HCT116 (cell line): Measurements from ENCODE around the gene CD2BP2. TPM values are rescaled to one million over a fixed set of nuclear protein-coding genes. Genes with fewer than 3 reads are reported as not detected.

Experiments used
- ATAC-seq: fragments of 200-7000 bp; cut with Tn5 transposase; 2 replicates; pipeline ENCODE4 v1.9.1; 2020; ENCODE audit warnings: mild to moderate bottlenecking, moderate library complexity
- BruUV-seq: library from RNA; stranded (reverse); fragments of 400-500 nt; replicated peaks from 2 replicates; lab custom pipeline; 2021; lab: Mats Ljungman, UMichigan
- CTCF ChIA-PET: fragments of 300-600 bp; sonication (Branson Sonifier 250); formaldehyde crosslinking; loops from one replicate; lab custom pipeline; 2021; ENCODE audit warnings: antibody characterized with exemption; lab: Charles Lee
- POLR2A ChIA-PET: fragments of 300-600, 350-600 bp; sonication (Branson Sonifier 250); formaldehyde crosslinking; loops from one replicate; lab custom pipeline; 2021; ENCODE audit warnings: antibody characterized with exemption; lab: Charles Lee
- RAD21 ChIA-PET, 2 experiments: fragments of 300-600 bp; sonication (Branson Sonifier 250); formaldehyde crosslinking; loops; one replicate each; lab custom pipeline; 2023; ENCODE audit warnings: low total read pairs in 2 of 2; ENCODE audit not compliant: uncharacterized antibody in 2 of 2, unreplicated experiment in 2 of 2, low non-redundant PET in 1 of 2; lab: Charles Lee
- DNase-seq: peaks from one replicate; pipeline ENCODE4 v3.0.0-alpha.2; 2010; ENCODE audit warnings: low read depth, low spot score
- H2AFZ ChIP-seq: fragments of 200-600 bp; shearing (Covaris generic), sonication (generic); 2 replicates; pipeline ENCODE4 v1.6.1; 2017; ENCODE audit warnings: low read depth, mixed run types, mixed read lengths, antibody characterized with exemption, low read length; ENCODE audit not compliant: poor library complexity, severe bottlenecking
- H3K27ac ChIP-seq: 2 replicates; pipeline ENCODE4 v1.5.1; 2012; ENCODE audit warnings: low read depth, low read length
- H3K27me3 ChIP-seq: fragments of 200-600 bp; sonication (generic); 2 replicates; pipeline ENCODE4 v1.6.1; 2016; ENCODE audit warnings: mixed run types, low read length, mixed read lengths; ENCODE audit not compliant: insufficient read depth
- H3K36me3 ChIP-seq, 2 experiments: fragments of 200-500 bp in 1 of 2; fragments of 200-600 bp in 1 of 2; sonication (Bioruptor generic) in 1 of 2; sonication (generic) in 1 of 2; 2 replicates each; pipeline versions ENCODE4 v1.5.1 to v1.6.1; 2014 to 2016; ENCODE audit warnings: low read length in 2 of 2, inconsistent platforms in 1 of 2, mixed read lengths in 1 of 2, mixed run types in 1 of 2; ENCODE audit not compliant: insufficient read depth in 2 of 2, control insufficient read depth in 1 of 2
- H3K4me1 ChIP-seq, 2 experiments: fragments of 200-600 bp in 1 of 2; sonication (generic) in 1 of 2; 2 replicates each; pipeline versions ENCODE4 v1.5.1 to v1.6.1; 2012 to 2017; ENCODE audit warnings: low read length in 2 of 2, inconsistent platforms in 1 of 2, mild to moderate bottlenecking in 1 of 2, mixed read lengths in 1 of 2, mixed run types in 1 of 2, moderate library complexity in 1 of 2; ENCODE audit not compliant: insufficient read depth in 2 of 2, control insufficient read depth in 1 of 2
- H3K4me2 ChIP-seq: fragments of 200-600 bp; sonication (generic); 2 replicates; pipeline ENCODE4 v1.6.1; 2017; ENCODE audit warnings: mixed run types, low read length, mixed read lengths
- H3K4me3 ChIP-seq, 2 experiments: fragments of 200-600 bp in 1 of 2; sonication (generic) in 1 of 2; replicated peaks in 1 of 2; 2 replicates each; pipeline ENCODE4 v1.5.1; 2011 to 2016; ENCODE audit warnings: low read length in 2 of 2, control low read depth in 1 of 2, low read depth in 1 of 2, mild to moderate bottlenecking in 1 of 2, mixed read lengths in 1 of 2, mixed run types in 1 of 2
- H3K79me2 ChIP-seq: fragments of 200-600 bp; sonication (generic); 2 replicates; pipeline ENCODE4 v1.6.1; 2017; ENCODE audit warnings: mild to moderate bottlenecking, mixed run types, low read length, moderate library complexity, mixed read lengths; ENCODE audit not compliant: insufficient read depth
- H3K9ac ChIP-seq: fragments of 200-600 bp; sonication (generic); 2 replicates; pipeline ENCODE4 v1.6.1; 2016; ENCODE audit warnings: low read length, mixed read lengths
- H3K9me2 ChIP-seq: fragments of 200-600 bp; sonication (generic), shearing (Covaris generic); 2 replicates; pipeline ENCODE4 v1.6.1; 2017; ENCODE audit warnings: mixed run types, mild to moderate bottlenecking, moderate library complexity; ENCODE audit not compliant: insufficient read depth
- H3K9me3 ChIP-seq, 2 experiments: fragments of 200-500 bp in 1 of 2; fragments of 200-600 bp in 1 of 2; sonication (Bioruptor generic) in 1 of 2; sonication (generic) in 1 of 2; 2 replicates each; pipeline ENCODE4 v1.6.1; 2014 to 2017; ENCODE audit warnings: low read length in 2 of 2, mixed read lengths in 2 of 2, inconsistent platforms in 1 of 2, low read depth in 1 of 2, mild to moderate bottlenecking in 1 of 2, mixed run types in 1 of 2, moderate library complexity in 1 of 2; ENCODE audit not compliant: control insufficient read depth in 1 of 2, insufficient read depth in 1 of 2
- H4K20me1 ChIP-seq: fragments of 200-600 bp; sonication (generic), shearing (Covaris generic); 2 replicates; pipeline ENCODE4 v1.6.1; 2017; ENCODE audit warnings: mixed run types, mild to moderate bottlenecking, moderate library complexity; ENCODE audit not compliant: insufficient read depth
- CEBPB ChIP-seq: IDR thresholded peaks from 2 replicates; pipeline ENCODE4 v1.6.1; 2012; ENCODE audit warnings: low read depth
- EGR1 ChIP-seq: IDR thresholded peaks from 2 replicates; pipeline ENCODE4 v1.6.1; 2012; ENCODE audit warnings: low read depth
- ELF1 ChIP-seq: IDR thresholded peaks from 2 replicates; pipeline ENCODE4 v1.6.1; 2012; ENCODE audit warnings: low read depth, borderline replicate concordance
- EZH2phosphoT487 ChIP-seq: fragments of 200-600 bp; IDR thresholded peaks from 2 replicates; pipeline ENCODE4 v1.6.1; 2018; ENCODE audit warnings: antibody characterized with exemption, borderline replicate concordance
- POLR2A ChIP-seq: IDR thresholded peaks from 2 replicates; pipeline ENCODE4 v1.7.0; 2011; ENCODE audit warnings: borderline replicate concordance; ENCODE audit not compliant: insufficient read depth, insufficient read length; ENCODE audit errors: extremely low read depth
- POLR2AphosphoS5 ChIP-seq: IDR thresholded peaks from 2 replicates; pipeline ENCODE4 v1.6.1; 2011; ENCODE audit warnings: mild to moderate bottlenecking, low read depth, low read length, moderate library complexity
- SIN3A ChIP-seq: IDR thresholded peaks from 2 replicates; pipeline ENCODE4 v1.6.1; 2012; ENCODE audit warnings: low read depth
- SP1 ChIP-seq: IDR thresholded peaks from 2 replicates; pipeline ENCODE4 v1.6.1; 2012; ENCODE audit warnings: low read depth
- SRF ChIP-seq: IDR thresholded peaks from 2 replicates; pipeline ENCODE4 v1.6.1; 2012; ENCODE audit warnings: low read depth
- ZNF274 ChIP-seq: fragments of 200-500 bp; sonication (Bioruptor generic); IDR thresholded peaks from 2 replicates; pipeline ENCODE4 v1.6.1; 2014; ENCODE audit warnings: mild to moderate bottlenecking, low read depth, low read length, inconsistent platforms
- intact Hi-C: fragments of 100-400 bp; cut with micrococcal nuclease; formaldehyde crosslinking; loops from 2 replicates; pipeline ENCODE4 v1.10.0; 2022
- total RNA-seq: library from RNA; stranded (reverse); gene quantifications from one replicate; pipeline ENCODE4 v1.2.1, GENCODE V29; 2021; ENCODE audit not compliant: unreplicated experiment
- TF ChIP-seq, protein P1 (sequence below): IDR thresholded peaks from 2 replicates; pipeline ENCODE4 v1.6.1; 2012
- TF ChIP-seq, protein P2 (sequence below): IDR thresholded peaks from 2 replicates; pipeline ENCODE4 v1.6.1; 2011; ENCODE audit warnings: mild to moderate bottlenecking, low read length, moderate library complexity; ENCODE audit not compliant: insufficient replicate concordance; ENCODE audit errors: extremely low read depth
- TF ChIP-seq, protein P3 (sequence below): IDR thresholded peaks from 2 replicates; pipeline ENCODE4 v1.6.1; 2012; ENCODE audit warnings: low read depth

The CD2BP2 gene
- total RNA-seq, 1 experiment from 2014 or later: 51.8 TPM

DNA sequence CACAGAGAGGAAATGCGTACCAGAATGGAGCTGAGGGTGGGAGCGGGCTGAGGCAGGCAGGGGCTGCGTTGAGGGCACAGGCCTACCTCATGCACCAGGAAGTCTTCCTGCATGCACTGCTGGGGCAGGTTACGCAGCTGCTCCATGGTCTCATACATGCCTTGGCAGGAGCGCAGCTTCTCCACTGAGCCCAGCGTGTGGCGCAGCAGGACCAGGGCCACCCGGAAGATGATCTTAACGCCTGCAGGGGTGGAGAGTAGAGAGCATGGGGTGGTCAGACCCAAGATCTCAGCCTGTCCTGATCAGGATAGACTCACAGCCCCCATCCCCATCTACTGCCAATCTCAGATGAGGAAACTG lies 3.4 kb upstream of the CD2BP2 start:
- CTCF ChIA-PET: no interaction called here
- RAD21 ChIA-PET: no interaction called here
- Histone ChIP-seq H3K4me2 (no peak overlapping the region), H3K79me2 (peaks cover 50% of the 10 kb centered on the region), H3K27ac (no peak overlapping the region; the same call in 1 of the 2 replicates), H2AFZ (no peak overlapping the region), H3K9ac (no peak overlapping the region), H3K27me3 (no peaks in the 10 kb centered on the region), H3K4me3 (no peak overlapping the region), H4K20me1 (no peaks in the 10 kb centered on the region), H3K9me2 (no peaks in the 10 kb centered on the region), H3K36me3 (peaks cover 11 to 30% of the 10 kb centered on the region in 2 experiments; a peak in 3 of 4 replicates), H3K9me3 (no peaks in the 10 kb centered on the region), H3K4me1 (peaks cover 18 to 30% of the 10 kb centered on the region in 2 experiments)
- no peak for DNase-seq
- intact Hi-C loops: no loop called here
- no TSS peak for BruUV-seq
- TF ChIP-seq SRF (no peak), ZNF274 (no peak), POLR2A (no peak), EGR1 (no peak), SP1 (no peak), POLR2AphosphoS5 (no peak), ELF1 (no peak), SIN3A (no peak), CEBPB (no peak), EZH2phosphoT487 (no peak)
- TF ChIP-seq, protein P1, sequence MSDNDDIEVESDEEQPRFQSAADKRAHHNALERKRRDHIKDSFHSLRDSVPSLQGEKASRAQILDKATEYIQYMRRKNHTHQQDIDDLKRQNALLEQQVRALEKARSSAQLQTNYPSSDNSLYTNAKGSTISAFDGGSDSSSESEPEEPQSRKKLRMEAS: no peak
- TF ChIP-seq, protein P2, sequence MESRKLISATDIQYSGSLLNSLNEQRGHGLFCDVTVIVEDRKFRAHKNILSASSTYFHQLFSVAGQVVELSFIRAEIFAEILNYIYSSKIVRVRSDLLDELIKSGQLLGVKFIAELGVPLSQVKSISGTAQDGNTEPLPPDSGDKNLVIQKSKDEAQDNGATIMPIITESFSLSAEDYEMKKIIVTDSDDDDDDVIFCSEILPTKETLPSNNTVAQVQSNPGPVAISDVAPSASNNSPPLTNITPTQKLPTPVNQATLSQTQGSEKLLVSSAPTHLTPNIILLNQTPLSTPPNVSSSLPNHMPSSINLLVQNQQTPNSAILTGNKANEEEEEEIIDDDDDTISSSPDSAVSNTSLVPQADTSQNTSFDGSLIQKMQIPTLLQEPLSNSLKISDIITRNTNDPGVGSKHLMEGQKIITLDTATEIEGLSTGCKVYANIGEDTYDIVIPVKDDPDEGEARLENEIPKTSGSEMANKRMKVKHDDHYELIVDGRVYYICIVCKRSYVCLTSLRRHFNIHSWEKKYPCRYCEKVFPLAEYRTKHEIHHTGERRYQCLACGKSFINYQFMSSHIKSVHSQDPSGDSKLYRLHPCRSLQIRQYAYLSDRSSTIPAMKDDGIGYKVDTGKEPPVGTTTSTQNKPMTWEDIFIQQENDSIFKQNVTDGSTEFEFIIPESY: no peak
- TF ChIP-seq, protein P3, sequence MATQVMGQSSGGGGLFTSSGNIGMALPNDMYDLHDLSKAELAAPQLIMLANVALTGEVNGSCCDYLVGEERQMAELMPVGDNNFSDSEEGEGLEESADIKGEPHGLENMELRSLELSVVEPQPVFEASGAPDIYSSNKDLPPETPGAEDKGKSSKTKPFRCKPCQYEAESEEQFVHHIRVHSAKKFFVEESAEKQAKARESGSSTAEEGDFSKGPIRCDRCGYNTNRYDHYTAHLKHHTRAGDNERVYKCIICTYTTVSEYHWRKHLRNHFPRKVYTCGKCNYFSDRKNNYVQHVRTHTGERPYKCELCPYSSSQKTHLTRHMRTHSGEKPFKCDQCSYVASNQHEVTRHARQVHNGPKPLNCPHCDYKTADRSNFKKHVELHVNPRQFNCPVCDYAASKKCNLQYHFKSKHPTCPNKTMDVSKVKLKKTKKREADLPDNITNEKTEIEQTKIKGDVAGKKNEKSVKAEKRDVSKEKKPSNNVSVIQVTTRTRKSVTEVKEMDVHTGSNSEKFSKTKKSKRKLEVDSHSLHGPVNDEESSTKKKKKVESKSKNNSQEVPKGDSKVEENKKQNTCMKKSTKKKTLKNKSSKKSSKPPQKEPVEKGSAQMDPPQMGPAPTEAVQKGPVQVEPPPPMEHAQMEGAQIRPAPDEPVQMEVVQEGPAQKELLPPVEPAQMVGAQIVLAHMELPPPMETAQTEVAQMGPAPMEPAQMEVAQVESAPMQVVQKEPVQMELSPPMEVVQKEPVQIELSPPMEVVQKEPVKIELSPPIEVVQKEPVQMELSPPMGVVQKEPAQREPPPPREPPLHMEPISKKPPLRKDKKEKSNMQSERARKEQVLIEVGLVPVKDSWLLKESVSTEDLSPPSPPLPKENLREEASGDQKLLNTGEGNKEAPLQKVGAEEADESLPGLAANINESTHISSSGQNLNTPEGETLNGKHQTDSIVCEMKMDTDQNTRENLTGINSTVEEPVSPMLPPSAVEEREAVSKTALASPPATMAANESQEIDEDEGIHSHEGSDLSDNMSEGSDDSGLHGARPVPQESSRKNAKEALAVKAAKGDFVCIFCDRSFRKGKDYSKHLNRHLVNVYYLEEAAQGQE: no peak
- POLR2A ChIA-PET: no interaction called here
- no peak for ATAC-seq
